ENCODE results near the gene MREG. TPM values are rescaled to one million over a fixed set of nuclear protein-coding genes. Genes with fewer than 3 reads are reported as not detected.

MREG gene
- total RNA-seq, 4 donors from 2014 or later = 2.9 to 14.6 (median 3.6) TPM

DNA sequence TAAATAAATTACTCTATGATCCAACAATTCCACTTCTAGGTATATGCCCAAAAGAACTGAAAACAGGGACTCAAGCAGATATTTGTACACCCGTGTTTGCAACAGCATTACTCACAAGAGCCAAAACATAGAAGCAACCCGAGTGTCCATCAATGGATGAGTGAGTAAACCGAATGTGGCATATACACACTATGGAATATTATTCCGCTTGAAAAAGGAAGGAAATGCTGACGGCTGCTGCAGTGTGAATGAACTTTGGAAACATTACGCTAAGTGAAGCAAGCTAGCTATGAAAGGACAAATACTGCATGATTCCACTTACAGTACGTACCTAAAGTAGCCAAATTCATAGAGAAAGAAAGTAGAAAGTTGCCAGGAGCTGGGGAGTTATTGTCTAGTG, 32.2 kb downstream of the MREG start:
- Histone ChIP-seq H3K27me3 (no peaks in the 10 kb centered on the region), H3K4me1 (no peaks in the 10 kb centered on the region), H3K36me3 (no peaks in the 10 kb centered on the region), H3K27ac (no peak overlapping the region), H3K9me3 (no peaks in the 10 kb centered on the region), H3K4me3 (no peak overlapping the region)
- DNase-seq (ENCODE audit: low spot score in 2 of 2) = no peak
- TF ChIP-seq POLR2A (IDR thresholded peaks at IDR 0.05) (no peak), EP300 (IDR thresholded peaks at IDR 0.05) (no peak), CTCF (IDR thresholded peaks at IDR 0.05) (no peak)
- WGBS, 2 donors = 79 to 92% methylated on average over 7 of the region's 7 CpGs

GRCh38 chr2:215979620-215980019, 33.7 kb downstream of the MREG start:
- H3K4me1 ChIP-seq = no peaks in the 10 kb centered on the region
- no peak overlapping the region for H3K4me3 ChIP-seq
- no peaks in the 10 kb centered on the region for H3K36me3 ChIP-seq
- H3K9me3 ChIP-seq = no peaks in the 10 kb centered on the region
- no peaks in the 10 kb centered on the region for H3K27me3 ChIP-seq
- WGBS, 2 donors = 73 to 81% methylated on average over 2 of the region's 2 CpGs
- no peak overlapping the region for H3K27ac ChIP-seq
- TF ChIP-seq EP300 (IDR thresholded peaks at IDR 0.05) (no peak), CTCF (IDR thresholded peaks at IDR 0.05) (no peak), POLR2A (IDR thresholded peaks at IDR 0.05) (no peak)
- no peak for DNase-seq (ENCODE audit: low spot score in 2 of 2)

DNA sequence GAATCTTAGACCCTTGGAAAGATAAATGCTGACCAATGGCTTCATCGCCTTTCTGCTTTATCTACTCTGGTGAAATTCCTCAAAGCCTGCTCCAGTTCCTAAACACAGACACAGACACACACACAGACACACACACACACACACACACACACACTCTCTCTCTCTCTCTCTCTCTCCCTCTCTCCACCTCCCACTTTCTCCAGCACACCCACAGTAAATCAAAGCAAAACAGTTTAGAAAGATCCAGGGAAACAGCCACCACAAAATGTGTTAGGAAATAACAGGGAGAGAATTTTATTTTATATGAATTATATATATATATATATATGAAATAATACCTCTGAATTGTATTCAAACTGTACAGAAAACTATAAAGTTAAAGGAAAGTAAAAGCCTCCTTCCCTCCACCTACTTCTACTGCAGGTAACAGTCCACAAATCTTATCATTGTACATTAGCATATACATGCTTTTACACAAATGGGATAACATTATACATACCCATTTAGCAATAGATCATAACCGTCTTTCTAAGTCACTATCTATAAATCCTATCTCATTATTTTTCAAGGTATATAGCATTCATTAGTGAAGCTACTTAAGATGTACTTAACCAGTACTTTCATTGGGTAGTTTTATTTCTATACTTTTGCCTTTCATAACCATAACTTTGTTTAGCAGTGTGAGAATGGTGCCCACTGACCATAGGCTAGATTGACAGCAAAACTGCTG, 38.5 kb downstream of the MREG start:
- TF ChIP-seq POLR2A (IDR thresholded peaks at IDR 0.05) = no peak
- TF ChIP-seq CTCF (IDR thresholded peaks at IDR 0.05) = no peak
- no peak for TF ChIP-seq EP300 (IDR thresholded peaks at IDR 0.05)
- Histone ChIP-seq H3K27ac (no peak overlapping the region), H3K4me3 (no peak overlapping the region), H3K9me3 (no peaks in the 10 kb centered on the region), H3K27me3 (no peaks in the 10 kb centered on the region), H3K4me1 (peaks cover 0 to 13% (median 0%) of the 10 kb centered on the region in 4 donors), H3K36me3 (no peaks in the 10 kb centered on the region)
- DNase-seq (ENCODE audit: low spot score in 2 of 2) = no peak
- 89 to 92% methylated on average over 2 of the region's 2 CpGs for WGBS, 2 donors

GRCh38 chr2:215973954-215974699, 39.2 kb downstream of the MREG start:
- H3K4me3 ChIP-seq = no peak overlapping the region
- WGBS, 2 donors = 56 to 61% methylated on average over 6 of the region's 6 CpGs
- no peaks in the 10 kb centered on the region for H3K36me3 ChIP-seq
- no peaks in the 10 kb centered on the region for H3K27me3 ChIP-seq
- no peaks in the 10 kb centered on the region for H3K9me3 ChIP-seq
- DNase-seq (ENCODE audit: low spot score in 2 of 2) = peak in 1 of 2 donors; percentile 40
- H3K27ac ChIP-seq = no peak overlapping the region
- TF ChIP-seq CTCF (IDR thresholded peaks at IDR 0.05) = no peak
- peak in 1 of 2 donors; percentile 15 for TF ChIP-seq EP300 (IDR thresholded peaks at IDR 0.05)
- H3K4me1 ChIP-seq = peaks cover 0 to 13% (median 0%) of the 10 kb centered on the region in 4 donors

- no peak for TF ChIP-seq POLR2A (IDR thresholded peaks at IDR 0.05)
- no peak for TF ChIP-seq CTCF (IDR thresholded peaks at IDR 0.05)
- TF ChIP-seq EP300 (IDR thresholded peaks at IDR 0.05) = no peak
- Histone ChIP-seq H3K27ac (no peak overlapping the region), H3K9me3 (no peaks in the 10 kb centered on the region), H3K4me3 (no peak overlapping the region), H3K4me1 (peaks cover 0 to 17% (median 0%) of the 10 kb centered on the region in 4 donors), H3K36me3 (no peaks in the 10 kb centered on the region), H3K27me3 (no peaks in the 10 kb centered on the region)
- WGBS, 2 donors = 68 to 69% methylated on average over 7 of the region's 7 CpGs
- DNase-seq (ENCODE audit: low spot score in 2 of 2) = no peak
Measured at GRCh38 chr2:215973145-215973792, 40.1 kb downstream of the MREG start.
